Hematopoietic multipotent progenitor cell treated with erythropoietin and hydrocortisone succinate and interleukin-3 and kit ligand, for 17 days (in vitro differentiated cells): ENCODE data around the gene FOCAD.

Experiments
- DNase-seq: peaks from one replicate; pipeline ENCODE4 v3.0.0-alpha.2; 2015; ENCODE audit warnings: low spot score

Gene FOCAD

DNA sequence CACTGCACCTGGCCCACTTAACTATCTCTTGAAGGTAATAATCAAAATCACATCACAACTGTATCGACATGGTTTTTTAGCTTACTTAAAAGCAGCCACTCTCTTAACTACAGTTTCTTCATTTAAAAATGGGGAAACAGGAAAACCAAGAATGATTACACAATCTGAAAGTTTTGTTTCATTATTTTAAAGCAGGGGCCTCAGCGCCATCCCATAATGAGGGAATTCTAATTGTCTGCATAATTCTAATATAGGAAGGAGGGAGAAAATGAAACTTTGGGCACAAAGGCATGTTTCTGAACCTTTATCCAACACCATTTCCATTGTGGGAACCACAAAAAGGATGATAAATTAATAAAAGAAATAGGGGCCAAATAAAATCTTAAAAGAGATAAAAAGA lies 339.8 kb downstream of the FOCAD start:
- DNase-seq = no peak

DNA sequence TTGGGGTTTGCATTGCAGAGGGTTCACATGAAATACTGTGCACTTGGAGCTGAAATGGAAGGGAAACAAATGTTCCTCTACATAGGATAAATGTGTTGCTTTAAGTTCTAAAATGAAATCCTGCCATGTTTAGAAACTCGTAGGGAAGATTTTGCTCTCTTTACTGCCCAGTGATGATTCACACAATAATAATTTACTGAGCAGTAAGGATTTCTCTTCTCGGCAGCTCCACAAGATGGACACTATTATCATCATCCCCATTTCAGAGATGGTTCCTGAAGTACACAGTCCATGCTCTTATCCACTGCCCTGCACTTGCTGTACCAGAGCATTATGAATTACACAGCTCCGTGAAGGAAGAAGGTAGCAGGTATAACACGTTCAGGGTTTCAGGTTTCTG lies 343.2 kb downstream of the FOCAD start:
- no peak for DNase-seq

DNA sequence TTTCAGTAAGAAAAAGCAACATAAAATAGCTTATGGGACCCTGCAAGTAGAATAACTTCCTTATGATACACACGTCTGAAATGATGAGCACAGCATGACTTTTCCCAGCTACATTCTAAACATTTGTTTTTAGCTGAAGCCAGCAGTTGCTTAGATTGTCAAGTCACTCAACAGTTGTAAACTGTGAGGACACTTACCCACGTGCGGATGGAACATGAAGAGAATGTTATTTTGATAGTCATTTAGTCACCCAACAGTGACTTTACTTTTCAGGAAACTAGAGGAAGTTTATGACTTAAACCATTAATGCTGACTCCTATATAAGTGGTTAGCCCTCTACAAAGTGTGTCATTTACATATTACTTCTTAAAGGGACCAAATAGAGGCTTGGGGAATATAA lies 344.4 kb downstream of the FOCAD start:
- no peak for DNase-seq

DNA sequence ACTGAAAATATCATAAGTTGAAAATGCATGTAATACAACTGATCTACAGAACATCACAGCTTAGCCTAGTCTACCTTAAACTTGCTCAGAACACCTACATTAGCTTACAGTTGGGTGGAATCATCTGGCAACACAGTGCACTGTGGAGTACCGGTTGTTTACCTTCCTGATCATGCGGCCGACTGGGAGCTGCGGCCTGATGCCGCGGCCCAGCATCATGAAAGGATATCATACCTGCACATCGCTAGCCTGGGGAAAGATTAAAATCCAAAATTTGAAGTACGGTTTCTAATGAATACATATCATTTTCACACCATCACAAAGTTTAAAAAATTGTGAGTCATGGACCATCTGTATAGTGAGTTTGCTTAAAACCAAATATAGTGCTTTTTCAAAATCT lies 345.6 kb downstream of the FOCAD start:
- DNase-seq = no peak

DNA sequence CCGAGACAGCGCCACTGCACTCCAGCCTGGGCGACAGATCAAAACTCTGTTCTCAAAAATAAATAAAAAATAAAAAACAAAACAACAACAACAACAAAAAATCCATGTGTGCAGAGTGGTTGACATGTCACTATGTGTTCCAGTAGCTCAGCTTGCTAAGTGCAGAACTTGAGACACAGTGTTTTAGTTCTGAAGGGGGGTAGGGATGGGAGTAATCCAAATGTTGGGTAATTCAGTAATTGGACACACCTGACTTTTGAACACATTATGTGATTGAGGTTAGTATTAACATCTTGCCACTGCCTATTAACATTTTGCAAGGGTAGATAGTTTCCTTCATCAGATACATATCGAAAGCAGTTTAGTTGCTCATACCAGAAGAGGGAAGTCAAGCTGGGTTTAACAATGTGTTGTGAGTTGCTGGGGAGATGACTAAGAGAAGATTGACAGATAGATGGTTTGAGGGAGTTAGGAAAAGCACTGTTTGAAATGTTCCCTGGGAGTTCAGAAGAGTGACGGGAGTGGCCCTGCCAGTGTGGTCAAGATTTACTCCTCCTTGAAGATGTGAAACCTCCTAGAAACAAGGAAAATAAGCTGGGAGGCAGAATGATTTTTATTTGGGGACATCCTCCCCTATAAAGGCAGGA lies 346.5 kb downstream of the FOCAD start:
- no peak for DNase-seq

DNA sequence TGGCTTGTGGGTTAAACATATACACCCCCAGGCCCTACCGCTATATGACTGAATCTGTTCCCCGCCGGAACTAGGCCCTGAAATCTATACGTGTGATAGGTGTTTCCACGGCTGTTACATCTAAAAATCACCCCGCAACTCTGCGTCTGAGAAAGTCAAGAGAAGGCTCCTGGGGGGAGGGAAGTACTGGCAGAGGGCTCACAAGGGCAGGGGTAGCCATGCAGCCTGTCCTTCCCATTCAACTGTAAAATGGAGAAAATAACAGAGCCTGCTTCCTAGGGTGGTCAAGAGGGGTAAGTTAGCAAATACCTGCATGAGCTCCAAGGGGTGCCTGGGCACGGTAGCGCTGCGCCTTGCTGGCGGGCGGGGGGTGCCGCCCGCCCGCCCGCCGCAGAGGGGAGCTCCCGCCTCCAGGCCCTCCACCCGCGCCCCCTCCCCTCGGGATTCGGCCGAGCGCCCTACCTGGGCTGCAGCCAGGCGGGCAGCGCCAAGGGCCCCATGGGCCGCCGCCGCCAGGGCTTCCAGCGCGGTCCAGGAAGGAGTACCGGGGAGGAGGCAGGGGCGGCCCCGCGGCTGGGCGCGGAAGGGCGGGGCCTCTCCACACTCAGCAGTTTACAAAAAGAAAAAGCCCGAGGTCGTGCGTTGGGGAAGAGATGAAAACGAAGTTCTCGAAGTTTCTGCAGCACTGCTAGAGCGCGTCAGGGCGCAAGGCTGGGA lies 347.2 kb downstream of the FOCAD start, which contains the start of gene HACD4:
Gene HACD4 (minus strand): TSS at position 550 of the 717 bp plus-strand sequence. CDS start 50 bp downstream, at position 500.
- DNase-seq = no peak

DNA sequence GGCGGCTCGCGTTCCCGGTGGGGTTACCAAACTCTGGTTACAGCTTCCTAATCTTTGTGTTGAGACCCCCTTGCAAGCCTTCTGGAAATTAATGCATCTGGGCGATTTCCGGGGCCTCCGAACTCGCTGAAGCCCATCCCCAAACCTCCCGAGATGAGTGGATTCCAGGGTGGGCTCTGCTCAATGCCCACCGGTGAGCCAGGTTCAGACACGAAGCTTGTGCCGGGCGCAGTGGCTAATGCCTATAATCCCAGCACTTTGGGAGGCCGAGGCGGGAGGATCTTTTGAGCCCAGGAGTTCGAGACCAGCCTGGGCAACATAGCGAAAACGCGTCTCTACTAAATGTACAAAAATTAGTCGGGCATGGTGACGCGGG lies 347.7 kb downstream of the FOCAD start:
- DNase-seq = no peak

DNA sequence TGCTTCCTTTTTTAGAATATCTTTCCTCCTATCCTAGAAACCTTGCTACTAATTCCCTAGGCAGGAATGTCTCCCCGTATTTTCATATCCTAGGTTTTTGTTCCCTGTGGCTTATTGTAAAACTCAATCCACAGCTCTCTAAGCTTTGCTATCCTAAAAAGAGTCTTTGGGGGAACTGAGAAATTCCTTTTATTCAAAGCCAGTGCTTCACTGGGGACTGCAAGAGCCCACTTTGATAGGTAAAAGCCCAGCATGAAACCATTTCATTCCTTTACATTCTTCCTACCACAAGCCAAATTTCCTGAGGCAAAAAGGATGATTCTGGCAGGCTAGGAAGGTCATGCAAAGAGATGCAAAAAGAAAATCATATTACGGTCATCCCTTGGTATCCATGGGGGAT lies 353.2 kb downstream of the FOCAD start:
- no peak for DNase-seq

DNA sequence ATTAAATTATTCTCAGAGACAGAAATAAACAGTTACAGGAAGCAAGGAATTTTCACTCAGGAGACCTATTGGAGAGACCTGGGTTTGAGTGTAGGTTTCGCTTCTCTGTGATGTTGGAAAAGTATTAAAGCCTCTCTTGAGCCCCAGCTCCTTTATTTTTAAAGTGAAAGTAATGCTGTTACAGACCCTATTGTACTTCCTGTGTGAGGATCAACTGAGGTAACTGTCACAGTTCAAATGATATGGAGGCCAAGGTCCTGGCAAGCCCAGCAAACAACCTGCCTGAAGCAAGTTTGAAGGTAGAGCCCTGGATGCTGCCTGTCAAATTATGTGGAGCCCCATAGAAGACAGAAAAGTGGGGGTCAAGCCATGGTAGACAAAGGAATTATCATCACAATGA lies 355.2 kb downstream of the FOCAD start:
- DNase-seq = no peak

DNA sequence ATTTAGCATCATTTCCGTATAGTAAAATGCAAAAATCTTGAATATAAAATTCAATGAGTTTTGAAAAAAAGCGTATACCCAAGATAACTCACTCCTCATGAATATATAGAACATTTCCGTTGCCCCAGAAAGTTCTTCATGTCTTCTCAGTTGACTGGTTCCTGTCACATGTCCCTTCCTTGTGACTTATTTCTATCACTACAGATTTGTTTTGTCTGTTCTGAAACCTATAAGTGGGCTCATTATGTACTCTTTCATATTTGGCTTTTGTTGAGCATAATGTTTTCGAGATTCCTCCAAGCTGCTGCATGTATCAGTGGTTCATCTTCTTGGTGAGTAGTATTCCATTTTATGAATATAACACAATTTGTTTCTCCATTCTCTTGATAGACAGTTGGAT lies 358.4 kb downstream of the FOCAD start:
- no peak for DNase-seq

DNA sequence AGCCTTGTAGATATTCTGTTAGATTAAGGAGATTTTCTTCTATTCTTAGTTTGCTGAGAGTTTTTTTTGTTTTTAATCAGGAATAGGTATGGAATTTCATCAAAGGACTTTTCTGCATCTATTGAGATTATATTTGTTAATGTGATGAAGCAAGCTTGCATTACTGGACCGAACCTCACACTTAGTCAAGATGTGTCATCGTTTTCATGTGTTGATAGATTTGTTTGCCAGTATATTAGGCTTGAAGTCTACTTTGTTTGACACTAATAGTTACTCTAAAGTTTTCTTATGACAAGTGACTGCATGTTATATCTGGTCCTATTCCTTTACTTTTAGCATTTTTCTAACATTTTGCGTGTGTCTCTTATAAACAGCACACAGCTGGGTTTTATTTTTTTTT lies 359.8 kb downstream of the FOCAD start:
- DNase-seq = no peak
